ENCODE data around the gene CETN3. TPM values are rescaled to one million over a fixed set of nuclear protein-coding genes. Genes with fewer than 3 reads are reported as not detected.

The CETN3 gene
- polyA plus RNA-seq, 1 donor from 2014 or later: 116 TPM

DNA sequence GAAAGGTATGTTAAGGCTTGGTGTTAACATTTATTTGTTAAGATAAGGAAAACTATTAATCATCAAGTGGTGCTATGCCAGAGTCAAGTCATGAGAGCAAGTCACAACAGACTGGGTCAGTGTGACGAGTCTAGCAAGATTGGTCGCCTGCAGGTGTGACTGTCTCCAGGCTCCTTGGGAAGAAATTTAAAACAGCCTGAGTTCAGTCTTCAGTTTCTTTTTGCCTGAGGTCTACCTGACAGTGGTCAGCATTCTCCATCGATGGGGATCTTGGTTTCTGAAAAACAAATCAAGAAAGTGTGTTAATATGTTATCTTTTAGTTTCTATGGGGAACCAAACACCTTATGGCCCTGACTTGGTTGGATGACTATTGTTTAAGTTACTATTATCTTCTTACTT is 56.3 kb downstream of the CETN3 start:
- Histone ChIP-seq H3K9ac (ENCODE audit: low read length) (no peak overlapping the region), H2AFZ (ENCODE audit: low read depth, low read length) (no peak overlapping the region), H3K4me2 (ENCODE audit: low read length) (no peak overlapping the region), H3K36me3 (ENCODE audit: insufficient read depth, low read length) (no peaks in the 10 kb centered on the region), H3K79me2 (replicated peaks; ENCODE audit: insufficient read depth, low read length) (no peaks in the 10 kb centered on the region), H3K4me3 (ENCODE audit: low read length) (no peak overlapping the region), H3K27me3 (ENCODE audit: insufficient read depth, low read depth, low read length) (no peaks in the 10 kb centered on the region), H4K20me1 (ENCODE audit: insufficient read depth) (no peaks in the 10 kb centered on the region), H3K27ac (ENCODE audit: low read length) (no peak overlapping the region), H3F3A (ENCODE audit: insufficient read depth, low read length, poor library complexity, severe bottlenecking) (peaks cover 8% of the 10 kb centered on the region), H3K9me3 (ENCODE audit: low read length) (no peaks in the 10 kb centered on the region), H3K9me2 (ENCODE audit: insufficient read depth, low read length) (no peaks in the 10 kb centered on the region)
- TF ChIP-seq TAF1 (IDR thresholded peaks at IDR 0.05; ENCODE audit: low read depth): no peak

DNA sequence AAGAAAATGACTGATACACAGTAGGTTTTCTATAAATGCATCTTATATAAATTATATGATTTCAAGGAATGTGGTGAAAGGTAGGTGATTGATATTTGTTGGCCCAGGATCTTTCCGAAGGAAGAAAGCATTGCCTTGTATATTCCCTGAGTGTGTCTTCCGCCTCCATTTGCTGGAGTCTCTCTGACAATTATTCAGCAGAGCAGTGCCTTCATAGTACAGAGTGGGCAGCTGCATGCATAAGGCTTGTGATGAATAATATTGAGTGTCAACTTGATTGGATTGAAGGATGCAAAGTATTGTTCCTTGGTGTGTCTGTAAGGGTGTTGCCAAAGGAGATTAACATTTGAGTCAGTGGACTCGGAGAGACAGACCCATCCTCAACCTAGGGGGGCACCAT is 58.5 kb downstream of the CETN3 start:
- H3K9me2 ChIP-seq (ENCODE audit: insufficient read depth, low read length): no peaks in the 10 kb centered on the region
- H3K9ac ChIP-seq (ENCODE audit: low read length): no peak overlapping the region
- H3K9me3 ChIP-seq (ENCODE audit: low read length): no peaks in the 10 kb centered on the region
- no peaks in the 10 kb centered on the region for H4K20me1 ChIP-seq (ENCODE audit: insufficient read depth)
- TF ChIP-seq SMC3 (conservative IDR thresholded peaks at IDR 0.05; ENCODE audit: poor library complexity): no peak
- TF ChIP-seq EP300 (conservative IDR thresholded peaks at IDR 0.05; ENCODE audit: poor library complexity, severe bottlenecking): no peak
- H3K4me3 ChIP-seq (ENCODE audit: low read length): no peak overlapping the region
- H3F3A ChIP-seq (ENCODE audit: insufficient read depth, low read length, poor library complexity, severe bottlenecking): no peaks in the 10 kb centered on the region
- H3K27ac ChIP-seq (ENCODE audit: low read length): no peak overlapping the region
- H3K4me2 ChIP-seq (ENCODE audit: low read length): no peak overlapping the region
- no peaks in the 10 kb centered on the region for H3K36me3 ChIP-seq (ENCODE audit: insufficient read depth, low read length)
- H3K79me2 ChIP-seq (replicated peaks; ENCODE audit: insufficient read depth, low read length): no peaks in the 10 kb centered on the region
- no peaks in the 10 kb centered on the region for H3K27me3 ChIP-seq (ENCODE audit: insufficient read depth, low read depth, low read length)
- H2AFZ ChIP-seq (ENCODE audit: low read depth, low read length): no peak overlapping the region

DNA sequence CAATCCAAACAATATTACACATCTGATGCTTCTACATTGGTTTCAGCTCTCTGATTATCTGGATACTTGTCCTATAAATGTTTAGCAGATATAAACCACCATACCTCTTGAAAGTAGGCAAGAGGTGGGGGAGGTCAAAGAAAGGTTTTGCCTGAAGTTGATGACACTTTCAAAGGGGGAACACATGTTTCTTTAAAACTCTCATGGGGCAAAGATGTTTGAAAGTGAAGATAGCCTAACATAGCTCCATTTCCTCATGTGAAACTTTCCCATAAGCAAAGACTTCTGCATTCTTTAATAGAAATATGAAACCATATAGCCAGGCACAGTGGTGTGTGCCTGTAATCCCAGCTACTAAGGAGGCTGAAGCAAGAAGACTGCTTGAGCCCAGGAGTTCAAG is 62.1 kb downstream of the CETN3 start:
- Histone ChIP-seq H3K36me3 (ENCODE audit: insufficient read depth, low read length) (no peaks in the 10 kb centered on the region), H2AFZ (ENCODE audit: low read depth, low read length) (no peak overlapping the region), H3K4me2 (ENCODE audit: low read length) (no peak overlapping the region), H3K9me2 (ENCODE audit: insufficient read depth, low read length) (no peaks in the 10 kb centered on the region), H3F3A (ENCODE audit: insufficient read depth, low read length, poor library complexity, severe bottlenecking) (no peaks in the 10 kb centered on the region), H3K9ac (ENCODE audit: low read length) (no peak overlapping the region), H3K27me3 (ENCODE audit: insufficient read depth, low read depth, low read length) (no peaks in the 10 kb centered on the region), H3K27ac (ENCODE audit: low read length) (no peak overlapping the region), H4K20me1 (ENCODE audit: insufficient read depth) (no peaks in the 10 kb centered on the region), H3K79me2 (replicated peaks; ENCODE audit: insufficient read depth, low read length) (no peaks in the 10 kb centered on the region), H3K9me3 (ENCODE audit: low read length) (no peaks in the 10 kb centered on the region), H3K4me3 (ENCODE audit: low read length) (no peak overlapping the region)
- TF ChIP-seq POLR2AphosphoS5 (IDR thresholded peaks at IDR 0.05) (no peak), SMC3 (conservative IDR thresholded peaks at IDR 0.05; ENCODE audit: poor library complexity) (no peak)

DNA sequence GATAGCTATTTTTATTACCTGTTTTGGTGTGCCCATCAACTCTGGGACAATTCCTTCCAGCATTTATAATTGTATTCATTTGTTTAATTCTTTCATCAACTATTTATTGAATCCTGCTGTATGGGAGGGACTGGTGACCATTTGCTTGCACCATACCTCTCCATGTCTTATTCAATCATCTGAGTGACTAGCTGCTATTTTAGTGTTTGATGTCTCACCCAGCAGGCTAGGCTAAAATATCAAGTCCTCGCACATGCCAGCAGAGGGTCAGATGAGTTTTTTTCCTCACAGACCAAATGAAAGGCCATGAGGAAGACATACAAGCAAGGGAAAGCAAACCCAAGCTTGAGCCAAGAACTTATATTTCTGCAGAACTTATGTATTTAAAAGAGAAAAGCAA is 63.9 kb downstream of the CETN3 start:
- no peaks in the 10 kb centered on the region for H3K9me3 ChIP-seq (ENCODE audit: low read length)
- no peak overlapping the region for H2AFZ ChIP-seq (ENCODE audit: low read depth, low read length)
- H3K9ac ChIP-seq (ENCODE audit: low read length): no peak overlapping the region
- no peak overlapping the region for H3K4me3 ChIP-seq (ENCODE audit: low read length)
- H3K4me2 ChIP-seq (ENCODE audit: low read length): no peak overlapping the region
- H3K36me3 ChIP-seq (ENCODE audit: insufficient read depth, low read length): no peaks in the 10 kb centered on the region
- H3K27me3 ChIP-seq (ENCODE audit: insufficient read depth, low read depth, low read length): no peaks in the 10 kb centered on the region
- H3K27ac ChIP-seq (ENCODE audit: low read length): no peak overlapping the region
- no peaks in the 10 kb centered on the region for H4K20me1 ChIP-seq (ENCODE audit: insufficient read depth)
- H3F3A ChIP-seq (ENCODE audit: insufficient read depth, low read length, poor library complexity, severe bottlenecking): no peaks in the 10 kb centered on the region
- H3K9me2 ChIP-seq (ENCODE audit: insufficient read depth, low read length): no peaks in the 10 kb centered on the region
- H3K79me2 ChIP-seq (replicated peaks; ENCODE audit: insufficient read depth, low read length): no peaks in the 10 kb centered on the region
- TF ChIP-seq, protein P1, sequence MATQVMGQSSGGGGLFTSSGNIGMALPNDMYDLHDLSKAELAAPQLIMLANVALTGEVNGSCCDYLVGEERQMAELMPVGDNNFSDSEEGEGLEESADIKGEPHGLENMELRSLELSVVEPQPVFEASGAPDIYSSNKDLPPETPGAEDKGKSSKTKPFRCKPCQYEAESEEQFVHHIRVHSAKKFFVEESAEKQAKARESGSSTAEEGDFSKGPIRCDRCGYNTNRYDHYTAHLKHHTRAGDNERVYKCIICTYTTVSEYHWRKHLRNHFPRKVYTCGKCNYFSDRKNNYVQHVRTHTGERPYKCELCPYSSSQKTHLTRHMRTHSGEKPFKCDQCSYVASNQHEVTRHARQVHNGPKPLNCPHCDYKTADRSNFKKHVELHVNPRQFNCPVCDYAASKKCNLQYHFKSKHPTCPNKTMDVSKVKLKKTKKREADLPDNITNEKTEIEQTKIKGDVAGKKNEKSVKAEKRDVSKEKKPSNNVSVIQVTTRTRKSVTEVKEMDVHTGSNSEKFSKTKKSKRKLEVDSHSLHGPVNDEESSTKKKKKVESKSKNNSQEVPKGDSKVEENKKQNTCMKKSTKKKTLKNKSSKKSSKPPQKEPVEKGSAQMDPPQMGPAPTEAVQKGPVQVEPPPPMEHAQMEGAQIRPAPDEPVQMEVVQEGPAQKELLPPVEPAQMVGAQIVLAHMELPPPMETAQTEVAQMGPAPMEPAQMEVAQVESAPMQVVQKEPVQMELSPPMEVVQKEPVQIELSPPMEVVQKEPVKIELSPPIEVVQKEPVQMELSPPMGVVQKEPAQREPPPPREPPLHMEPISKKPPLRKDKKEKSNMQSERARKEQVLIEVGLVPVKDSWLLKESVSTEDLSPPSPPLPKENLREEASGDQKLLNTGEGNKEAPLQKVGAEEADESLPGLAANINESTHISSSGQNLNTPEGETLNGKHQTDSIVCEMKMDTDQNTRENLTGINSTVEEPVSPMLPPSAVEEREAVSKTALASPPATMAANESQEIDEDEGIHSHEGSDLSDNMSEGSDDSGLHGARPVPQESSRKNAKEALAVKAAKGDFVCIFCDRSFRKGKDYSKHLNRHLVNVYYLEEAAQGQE (IDR thresholded peaks at IDR 0.05; ENCODE audit: borderline replicate concordance): no peak
- TF ChIP-seq MXI1 (conservative IDR thresholded peaks at IDR 0.05; ENCODE audit: poor library complexity, severe bottlenecking) (no peak), POLR2AphosphoS5 (IDR thresholded peaks at IDR 0.05) (no peak), EP300 (conservative IDR thresholded peaks at IDR 0.05; ENCODE audit: poor library complexity, severe bottlenecking) (no peak), RAD21 (conservative IDR thresholded peaks at IDR 0.05) (no peak), SMC3 (conservative IDR thresholded peaks at IDR 0.05; ENCODE audit: poor library complexity) (no peak), TAF1 (IDR thresholded peaks at IDR 0.05; ENCODE audit: low read depth) (no peak), EZH2 (IDR thresholded peaks at IDR 0.05; ENCODE audit: borderline replicate concordance, insufficient read depth, low read length, poor library complexity, severe bottlenecking) (no peak)
- TF ChIP-seq, protein P2, sequence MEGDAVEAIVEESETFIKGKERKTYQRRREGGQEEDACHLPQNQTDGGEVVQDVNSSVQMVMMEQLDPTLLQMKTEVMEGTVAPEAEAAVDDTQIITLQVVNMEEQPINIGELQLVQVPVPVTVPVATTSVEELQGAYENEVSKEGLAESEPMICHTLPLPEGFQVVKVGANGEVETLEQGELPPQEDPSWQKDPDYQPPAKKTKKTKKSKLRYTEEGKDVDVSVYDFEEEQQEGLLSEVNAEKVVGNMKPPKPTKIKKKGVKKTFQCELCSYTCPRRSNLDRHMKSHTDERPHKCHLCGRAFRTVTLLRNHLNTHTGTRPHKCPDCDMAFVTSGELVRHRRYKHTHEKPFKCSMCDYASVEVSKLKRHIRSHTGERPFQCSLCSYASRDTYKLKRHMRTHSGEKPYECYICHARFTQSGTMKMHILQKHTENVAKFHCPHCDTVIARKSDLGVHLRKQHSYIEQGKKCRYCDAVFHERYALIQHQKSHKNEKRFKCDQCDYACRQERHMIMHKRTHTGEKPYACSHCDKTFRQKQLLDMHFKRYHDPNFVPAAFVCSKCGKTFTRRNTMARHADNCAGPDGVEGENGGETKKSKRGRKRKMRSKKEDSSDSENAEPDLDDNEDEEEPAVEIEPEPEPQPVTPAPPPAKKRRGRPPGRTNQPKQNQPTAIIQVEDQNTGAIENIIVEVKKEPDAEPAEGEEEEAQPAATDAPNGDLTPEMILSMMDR (IDR thresholded peaks at IDR 0.05; ENCODE audit: poor library complexity, severe bottlenecking): no peak

Measured in neural cell (in vitro differentiated cells).